Measurements from ENCODE around the gene RGL2.

DNA sequence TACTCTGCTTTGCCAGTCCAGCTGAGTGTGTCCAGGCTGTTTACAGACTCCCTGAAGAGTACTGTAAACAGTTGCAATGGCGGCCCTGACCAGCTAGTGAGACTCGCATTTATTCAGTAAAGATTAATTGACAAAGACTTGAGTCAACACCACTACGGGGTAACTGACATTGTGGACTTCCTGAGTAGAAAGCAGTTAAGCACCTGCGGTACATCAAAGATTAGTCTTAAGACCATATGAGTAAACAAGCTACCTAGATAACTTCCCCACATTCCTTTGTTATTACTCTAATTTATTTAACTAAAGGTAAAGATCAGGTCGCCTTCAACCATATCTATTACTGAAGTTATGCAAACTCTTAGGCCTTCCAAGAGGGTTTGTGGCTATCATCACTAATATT is 39.7 kb downstream of the RGL2 start:
- TF ChIP-seq, protein P1, sequence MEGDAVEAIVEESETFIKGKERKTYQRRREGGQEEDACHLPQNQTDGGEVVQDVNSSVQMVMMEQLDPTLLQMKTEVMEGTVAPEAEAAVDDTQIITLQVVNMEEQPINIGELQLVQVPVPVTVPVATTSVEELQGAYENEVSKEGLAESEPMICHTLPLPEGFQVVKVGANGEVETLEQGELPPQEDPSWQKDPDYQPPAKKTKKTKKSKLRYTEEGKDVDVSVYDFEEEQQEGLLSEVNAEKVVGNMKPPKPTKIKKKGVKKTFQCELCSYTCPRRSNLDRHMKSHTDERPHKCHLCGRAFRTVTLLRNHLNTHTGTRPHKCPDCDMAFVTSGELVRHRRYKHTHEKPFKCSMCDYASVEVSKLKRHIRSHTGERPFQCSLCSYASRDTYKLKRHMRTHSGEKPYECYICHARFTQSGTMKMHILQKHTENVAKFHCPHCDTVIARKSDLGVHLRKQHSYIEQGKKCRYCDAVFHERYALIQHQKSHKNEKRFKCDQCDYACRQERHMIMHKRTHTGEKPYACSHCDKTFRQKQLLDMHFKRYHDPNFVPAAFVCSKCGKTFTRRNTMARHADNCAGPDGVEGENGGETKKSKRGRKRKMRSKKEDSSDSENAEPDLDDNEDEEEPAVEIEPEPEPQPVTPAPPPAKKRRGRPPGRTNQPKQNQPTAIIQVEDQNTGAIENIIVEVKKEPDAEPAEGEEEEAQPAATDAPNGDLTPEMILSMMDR (IDR thresholded peaks at IDR 0.05), result no peak
- no peak for TF ChIP-seq NFIC (IDR thresholded peaks at IDR 0.05; ENCODE audit: borderline replicate concordance)
- TF ChIP-seq JUND (IDR thresholded peaks at IDR 0.05), result no peak
- TF ChIP-seq, protein P2, sequence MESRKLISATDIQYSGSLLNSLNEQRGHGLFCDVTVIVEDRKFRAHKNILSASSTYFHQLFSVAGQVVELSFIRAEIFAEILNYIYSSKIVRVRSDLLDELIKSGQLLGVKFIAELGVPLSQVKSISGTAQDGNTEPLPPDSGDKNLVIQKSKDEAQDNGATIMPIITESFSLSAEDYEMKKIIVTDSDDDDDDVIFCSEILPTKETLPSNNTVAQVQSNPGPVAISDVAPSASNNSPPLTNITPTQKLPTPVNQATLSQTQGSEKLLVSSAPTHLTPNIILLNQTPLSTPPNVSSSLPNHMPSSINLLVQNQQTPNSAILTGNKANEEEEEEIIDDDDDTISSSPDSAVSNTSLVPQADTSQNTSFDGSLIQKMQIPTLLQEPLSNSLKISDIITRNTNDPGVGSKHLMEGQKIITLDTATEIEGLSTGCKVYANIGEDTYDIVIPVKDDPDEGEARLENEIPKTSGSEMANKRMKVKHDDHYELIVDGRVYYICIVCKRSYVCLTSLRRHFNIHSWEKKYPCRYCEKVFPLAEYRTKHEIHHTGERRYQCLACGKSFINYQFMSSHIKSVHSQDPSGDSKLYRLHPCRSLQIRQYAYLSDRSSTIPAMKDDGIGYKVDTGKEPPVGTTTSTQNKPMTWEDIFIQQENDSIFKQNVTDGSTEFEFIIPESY (IDR thresholded peaks at IDR 0.05; ENCODE audit: borderline replicate concordance, low read depth), result no peak
- TF ChIP-seq, protein P3, sequence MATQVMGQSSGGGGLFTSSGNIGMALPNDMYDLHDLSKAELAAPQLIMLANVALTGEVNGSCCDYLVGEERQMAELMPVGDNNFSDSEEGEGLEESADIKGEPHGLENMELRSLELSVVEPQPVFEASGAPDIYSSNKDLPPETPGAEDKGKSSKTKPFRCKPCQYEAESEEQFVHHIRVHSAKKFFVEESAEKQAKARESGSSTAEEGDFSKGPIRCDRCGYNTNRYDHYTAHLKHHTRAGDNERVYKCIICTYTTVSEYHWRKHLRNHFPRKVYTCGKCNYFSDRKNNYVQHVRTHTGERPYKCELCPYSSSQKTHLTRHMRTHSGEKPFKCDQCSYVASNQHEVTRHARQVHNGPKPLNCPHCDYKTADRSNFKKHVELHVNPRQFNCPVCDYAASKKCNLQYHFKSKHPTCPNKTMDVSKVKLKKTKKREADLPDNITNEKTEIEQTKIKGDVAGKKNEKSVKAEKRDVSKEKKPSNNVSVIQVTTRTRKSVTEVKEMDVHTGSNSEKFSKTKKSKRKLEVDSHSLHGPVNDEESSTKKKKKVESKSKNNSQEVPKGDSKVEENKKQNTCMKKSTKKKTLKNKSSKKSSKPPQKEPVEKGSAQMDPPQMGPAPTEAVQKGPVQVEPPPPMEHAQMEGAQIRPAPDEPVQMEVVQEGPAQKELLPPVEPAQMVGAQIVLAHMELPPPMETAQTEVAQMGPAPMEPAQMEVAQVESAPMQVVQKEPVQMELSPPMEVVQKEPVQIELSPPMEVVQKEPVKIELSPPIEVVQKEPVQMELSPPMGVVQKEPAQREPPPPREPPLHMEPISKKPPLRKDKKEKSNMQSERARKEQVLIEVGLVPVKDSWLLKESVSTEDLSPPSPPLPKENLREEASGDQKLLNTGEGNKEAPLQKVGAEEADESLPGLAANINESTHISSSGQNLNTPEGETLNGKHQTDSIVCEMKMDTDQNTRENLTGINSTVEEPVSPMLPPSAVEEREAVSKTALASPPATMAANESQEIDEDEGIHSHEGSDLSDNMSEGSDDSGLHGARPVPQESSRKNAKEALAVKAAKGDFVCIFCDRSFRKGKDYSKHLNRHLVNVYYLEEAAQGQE (IDR thresholded peaks at IDR 0.05; ENCODE audit: low read depth, low read length), result no peak
- TF ChIP-seq RFX5 (IDR thresholded peaks at IDR 0.05; ENCODE audit: low read length), result no peak
- no peak for TF ChIP-seq TEAD4 (IDR thresholded peaks at IDR 0.05; ENCODE audit: borderline replicate concordance, insufficient read depth)
- no peak for TF ChIP-seq SMC3 (IDR thresholded peaks at IDR 0.05; ENCODE audit: low read depth, low read length)
- no peak for TF ChIP-seq RCOR1 (IDR thresholded peaks at IDR 0.05; ENCODE audit: low read length)
- TF ChIP-seq, protein P4, sequence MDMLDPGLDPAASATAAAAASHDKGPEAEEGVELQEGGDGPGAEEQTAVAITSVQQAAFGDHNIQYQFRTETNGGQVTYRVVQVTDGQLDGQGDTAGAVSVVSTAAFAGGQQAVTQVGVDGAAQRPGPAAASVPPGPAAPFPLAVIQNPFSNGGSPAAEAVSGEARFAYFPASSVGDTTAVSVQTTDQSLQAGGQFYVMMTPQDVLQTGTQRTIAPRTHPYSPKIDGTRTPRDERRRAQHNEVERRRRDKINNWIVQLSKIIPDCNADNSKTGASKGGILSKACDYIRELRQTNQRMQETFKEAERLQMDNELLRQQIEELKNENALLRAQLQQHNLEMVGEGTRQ (IDR thresholded peaks at IDR 0.05; ENCODE audit: borderline replicate concordance, low read depth, low read length), result no peak
- TF ChIP-seq FOXJ3 (CRISPR knock-in tag; IDR thresholded peaks at IDR 0.05), result no peak
- no peak for TF ChIP-seq TAF1 (IDR thresholded peaks at IDR 0.05; ENCODE audit: borderline replicate concordance, low read depth, low read length)
- TF ChIP-seq CHD2 (IDR thresholded peaks at IDR 0.05; ENCODE audit: low read length, partially characterized antibody), result no peak
